ENCODE measurements around the gene DSCAM. TPM values are rescaled to one million over a fixed set of nuclear protein-coding genes. Genes with fewer than 3 reads are reported as not detected.

The DSCAM gene
- total RNA-seq, result 0.21 and 0.48 TPM in 2 replicates

GRCh38 chr21:40846587-40847411, at the start of gene DSCAM:
TSS of gene DSCAM (minus strand) at chr21:40847158. CDS start at chr21:40846661, 497 bp downstream.

Measured in tracheal epithelial cell (primary cell).